ENCODE measurements around the gene CCDC6.

CCDC6 gene

DNA sequence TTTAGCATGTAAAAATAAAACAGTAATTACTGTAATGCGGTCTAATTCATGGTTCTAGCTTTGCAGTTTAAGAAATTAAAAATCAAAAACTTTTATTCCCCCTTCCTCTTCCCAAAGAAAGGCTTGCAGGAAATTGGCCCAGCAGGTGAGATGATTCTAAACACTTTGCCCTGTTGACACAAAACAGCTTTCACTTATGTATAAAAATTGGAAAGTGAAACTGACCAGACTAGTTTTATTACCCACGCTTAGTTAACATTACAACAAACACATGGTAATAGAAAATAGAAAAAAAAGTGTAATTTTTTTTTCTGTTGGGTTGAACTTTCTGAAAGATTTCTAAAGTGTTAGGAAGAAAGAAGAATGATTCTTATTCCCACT lies 1.2 kb upstream of the CCDC6 start:
- Histone ChIP-seq H3K36me3 (ENCODE audit: control insufficient read depth in 2 of 2, insufficient read depth in 2 of 2, low read length in 2 of 2) (no peaks in the 10 kb centered on the region), H3K4me3 (ENCODE audit: low read length in 2 of 2) (peak overlapping the region; percentile 84 to 88)

DNA sequence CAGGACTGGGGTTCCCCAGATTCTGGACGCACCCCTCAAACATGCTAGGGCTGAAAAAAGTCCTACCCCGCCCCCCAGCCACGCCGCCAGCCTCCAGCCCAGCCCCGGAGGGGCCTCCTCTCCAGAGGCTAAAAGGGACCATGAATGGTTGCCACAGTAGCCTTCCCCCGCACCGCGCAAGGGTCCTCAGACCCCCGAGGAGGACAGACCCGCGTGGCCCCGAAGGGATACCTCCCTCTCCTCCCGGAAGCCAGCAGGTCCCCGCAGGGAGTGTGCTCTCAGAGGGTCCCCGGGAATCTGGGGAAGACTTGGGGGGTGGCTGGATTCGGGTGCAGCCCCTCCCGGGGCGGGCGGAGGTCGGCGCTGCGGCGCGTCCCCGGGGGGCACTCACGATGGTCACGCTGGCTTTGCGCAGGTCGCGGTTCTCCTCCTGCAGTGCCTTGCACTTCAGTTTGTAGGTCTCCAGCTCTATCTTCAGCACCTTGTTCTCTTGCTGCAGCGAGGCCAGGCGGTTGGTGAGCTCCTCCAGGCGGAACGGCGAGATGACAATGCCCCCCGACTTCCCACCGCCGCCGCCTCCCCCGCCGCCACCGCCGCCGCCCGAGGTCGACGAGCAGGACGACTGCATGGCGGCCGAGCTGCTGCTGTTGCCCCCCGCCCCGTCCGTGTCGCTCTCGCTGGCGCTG lies 482 bp downstream of the CCDC6 start:
- peak overlapping the region; percentile 84 to 88 for H3K4me3 ChIP-seq (ENCODE audit: low read length in 2 of 2)
- H3K9me3 ChIP-seq (ENCODE audit: control insufficient read depth in 2 of 2, low read length in 2 of 2), result no peaks in the 10 kb centered on the region
- peak overlapping the region; percentile 83 for H3K9ac ChIP-seq (ENCODE audit: low read depth in 1 of 2, low read length in 2 of 2)
- H3K36me3 ChIP-seq (ENCODE audit: control insufficient read depth in 2 of 2, insufficient read depth in 2 of 2, low read length in 2 of 2), result no peaks in the 10 kb centered on the region
- peak overlapping the region; percentile 93 to 94 for H3K27ac ChIP-seq (ENCODE audit: low read depth in 2 of 2, low read length in 2 of 2)
- H3K4me1 ChIP-seq (ENCODE audit: control insufficient read depth in 2 of 2, insufficient read depth in 2 of 2, low read length in 2 of 2), result peaks cover 37 to 42% of the 10 kb centered on the region in 2 donors
- H3K27me3 ChIP-seq (ENCODE audit: control insufficient read depth in 2 of 2, insufficient read depth in 2 of 2, low read length in 2 of 2), result no peaks in the 10 kb centered on the region

More for the DNA sequence above, 1.2 kb upstream of the CCDC6 start:
- Histone ChIP-seq H3K9me3 (ENCODE audit: control insufficient read depth in 2 of 2, low read length in 2 of 2) (no peaks in the 10 kb centered on the region), H3K27me3 (ENCODE audit: control insufficient read depth in 2 of 2, insufficient read depth in 2 of 2, low read length in 2 of 2) (no peaks in the 10 kb centered on the region), H3K4me1 (ENCODE audit: control insufficient read depth in 2 of 2, insufficient read depth in 2 of 2, low read length in 2 of 2) (peaks cover 30 to 33% of the 10 kb centered on the region in 2 donors), H3K27ac (ENCODE audit: low read depth in 2 of 2, low read length in 2 of 2) (peak overlapping the region; percentile 93 to 94), H3K9ac (ENCODE audit: low read depth in 1 of 2, low read length in 2 of 2) (peak overlapping the region; percentile 68 to 83)

GRCh38 chr10:59905066-59905730 lies 1.2 kb downstream of the CCDC6 start:
- no peaks in the 10 kb centered on the region for H3K9me3 ChIP-seq (ENCODE audit: control insufficient read depth in 2 of 2, low read length in 2 of 2)
- H3K27me3 ChIP-seq (ENCODE audit: control insufficient read depth in 2 of 2, insufficient read depth in 2 of 2, low read length in 2 of 2), result no peaks in the 10 kb centered on the region
- H3K4me3 ChIP-seq (ENCODE audit: low read length in 2 of 2), result peak overlapping the region; percentile 84 to 88
- H3K27ac ChIP-seq (ENCODE audit: low read depth in 2 of 2, low read length in 2 of 2), result peak overlapping the region; percentile 93 to 94
- H3K9ac ChIP-seq (ENCODE audit: low read depth in 1 of 2, low read length in 2 of 2), result peak overlapping the region; percentile 83
- no peaks in the 10 kb centered on the region for H3K36me3 ChIP-seq (ENCODE audit: control insufficient read depth in 2 of 2, insufficient read depth in 2 of 2, low read length in 2 of 2)
- peaks cover 40 to 49% of the 10 kb centered on the region in 2 donors for H3K4me1 ChIP-seq (ENCODE audit: control insufficient read depth in 2 of 2, insufficient read depth in 2 of 2, low read length in 2 of 2)

GRCh38 chr10:59904426-59905065 lies 1.8 kb downstream of the CCDC6 start:
- H3K4me3 ChIP-seq (ENCODE audit: low read length in 2 of 2), result peak overlapping the region; percentile 84 to 88
- H3K9me3 ChIP-seq (ENCODE audit: control insufficient read depth in 2 of 2, low read length in 2 of 2), result no peaks in the 10 kb centered on the region
- H3K9ac ChIP-seq (ENCODE audit: low read depth in 1 of 2, low read length in 2 of 2), result peak overlapping the region; percentile 83
- no peaks in the 10 kb centered on the region for H3K36me3 ChIP-seq (ENCODE audit: control insufficient read depth in 2 of 2, insufficient read depth in 2 of 2, low read length in 2 of 2)
- peaks cover 40 to 55% of the 10 kb centered on the region in 2 donors for H3K4me1 ChIP-seq (ENCODE audit: control insufficient read depth in 2 of 2, insufficient read depth in 2 of 2, low read length in 2 of 2)
- peak overlapping the region in 1 of 2 donors; percentile 94 for H3K27ac ChIP-seq (ENCODE audit: low read depth in 2 of 2, low read length in 2 of 2)
- H3K27me3 ChIP-seq (ENCODE audit: control insufficient read depth in 2 of 2, insufficient read depth in 2 of 2, low read length in 2 of 2), result no peaks in the 10 kb centered on the region

GRCh38 chr10:59903871-59904270 lies 2.5 kb downstream of the CCDC6 start:
- no peaks in the 10 kb centered on the region for H3K9me3 ChIP-seq (ENCODE audit: control insufficient read depth in 2 of 2, low read length in 2 of 2)
- H3K27ac ChIP-seq (ENCODE audit: low read depth in 2 of 2, low read length in 2 of 2), result no peak overlapping the region
- no peaks in the 10 kb centered on the region for H3K36me3 ChIP-seq (ENCODE audit: control insufficient read depth in 2 of 2, insufficient read depth in 2 of 2, low read length in 2 of 2)
- no peaks in the 10 kb centered on the region for H3K27me3 ChIP-seq (ENCODE audit: control insufficient read depth in 2 of 2, insufficient read depth in 2 of 2, low read length in 2 of 2)
- H3K4me1 ChIP-seq (ENCODE audit: control insufficient read depth in 2 of 2, insufficient read depth in 2 of 2, low read length in 2 of 2), result peaks cover 40 to 62% of the 10 kb centered on the region in 2 donors
- no peak overlapping the region for H3K9ac ChIP-seq (ENCODE audit: low read depth in 1 of 2, low read length in 2 of 2)
- H3K4me3 ChIP-seq (ENCODE audit: low read length in 2 of 2), result peak overlapping the region in 1 of 2 donors; percentile 88

GRCh38 chr10:59902016-59902415 lies 4.3 kb downstream of the CCDC6 start:
- H3K27ac ChIP-seq (ENCODE audit: low read depth in 2 of 2, low read length in 2 of 2), result no peak overlapping the region
- H3K9ac ChIP-seq (ENCODE audit: low read depth in 1 of 2, low read length in 2 of 2), result no peak overlapping the region

GRCh38 chr10:59901470-59901869 lies 4.9 kb downstream of the CCDC6 start:
- Histone ChIP-seq H3K9ac (ENCODE audit: low read depth in 1 of 2, low read length in 2 of 2) (no peak overlapping the region), H3K4me1 (ENCODE audit: control insufficient read depth in 2 of 2, insufficient read depth in 2 of 2, low read length in 2 of 2) (peaks cover 31 to 58% of the 10 kb centered on the region in 2 donors), H3K4me3 (ENCODE audit: low read length in 2 of 2) (no peak overlapping the region), H3K27ac (ENCODE audit: low read depth in 2 of 2, low read length in 2 of 2) (no peak overlapping the region), H3K9me3 (ENCODE audit: control insufficient read depth in 2 of 2, low read length in 2 of 2) (no peaks in the 10 kb centered on the region), H3K27me3 (ENCODE audit: control insufficient read depth in 2 of 2, insufficient read depth in 2 of 2, low read length in 2 of 2) (no peaks in the 10 kb centered on the region), H3K36me3 (ENCODE audit: control insufficient read depth in 2 of 2, insufficient read depth in 2 of 2, low read length in 2 of 2) (no peaks in the 10 kb centered on the region)

More at GRCh38 chr10:59902016-59902415, 4.3 kb downstream of the CCDC6 start:
- Histone ChIP-seq H3K27me3 (ENCODE audit: control insufficient read depth in 2 of 2, insufficient read depth in 2 of 2, low read length in 2 of 2) (no peaks in the 10 kb centered on the region), H3K4me1 (ENCODE audit: control insufficient read depth in 2 of 2, insufficient read depth in 2 of 2, low read length in 2 of 2) (peaks cover 32 to 55% of the 10 kb centered on the region in 2 donors), H3K4me3 (ENCODE audit: low read length in 2 of 2) (no peak overlapping the region), H3K9me3 (ENCODE audit: control insufficient read depth in 2 of 2, low read length in 2 of 2) (no peaks in the 10 kb centered on the region), H3K36me3 (ENCODE audit: control insufficient read depth in 2 of 2, insufficient read depth in 2 of 2, low read length in 2 of 2) (no peaks in the 10 kb centered on the region)

- no peak overlapping the region for H3K9ac ChIP-seq (ENCODE audit: low read depth in 1 of 2, low read length in 2 of 2)
- H3K27ac ChIP-seq (ENCODE audit: low read depth in 2 of 2, low read length in 2 of 2), result no peak overlapping the region
- peaks cover 38 to 68% of the 10 kb centered on the region in 2 donors for H3K4me1 ChIP-seq (ENCODE audit: control insufficient read depth in 2 of 2, insufficient read depth in 2 of 2, low read length in 2 of 2)
- H3K36me3 ChIP-seq (ENCODE audit: control insufficient read depth in 2 of 2, insufficient read depth in 2 of 2, low read length in 2 of 2), result no peaks in the 10 kb centered on the region
- H3K27me3 ChIP-seq (ENCODE audit: control insufficient read depth in 2 of 2, insufficient read depth in 2 of 2, low read length in 2 of 2), result no peaks in the 10 kb centered on the region
- H3K4me3 ChIP-seq (ENCODE audit: low read length in 2 of 2), result no peak overlapping the region
- no peaks in the 10 kb centered on the region for H3K9me3 ChIP-seq (ENCODE audit: control insufficient read depth in 2 of 2, low read length in 2 of 2)
Observed at GRCh38 chr10:59900048-59900727, 6.2 kb downstream of the CCDC6 start.

DNA sequence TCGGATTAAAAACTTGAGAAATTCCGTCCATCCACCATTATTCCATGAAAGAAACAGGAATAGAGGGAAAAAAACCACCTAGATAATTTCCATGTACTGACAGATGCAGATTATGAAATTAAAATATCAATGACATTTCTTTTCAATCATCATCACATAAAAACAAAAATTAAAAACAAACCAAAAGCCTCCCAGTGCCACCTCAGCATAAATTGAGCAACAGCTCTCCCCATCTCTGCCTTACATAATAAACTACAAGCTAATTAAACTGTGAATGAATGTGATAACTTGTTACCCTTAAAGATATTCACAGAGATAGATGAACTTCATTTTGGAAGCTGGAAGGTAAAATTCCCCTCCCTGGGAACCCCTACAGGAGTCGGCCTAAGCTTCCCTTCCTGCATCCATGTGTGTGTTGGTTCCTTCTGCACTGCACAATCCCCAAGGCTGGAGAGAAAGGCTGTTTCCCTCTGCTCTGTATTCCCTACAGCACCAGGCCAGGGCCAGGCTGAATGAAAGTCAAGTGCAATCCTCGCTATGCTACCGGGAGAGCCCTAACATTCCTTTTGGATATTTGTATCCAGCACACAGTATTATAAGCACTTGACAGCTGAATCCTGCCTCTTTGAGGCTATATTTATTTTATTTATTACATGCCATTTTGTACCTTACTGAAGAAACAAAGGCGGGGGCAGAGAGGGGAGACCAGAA lies 8.1 kb downstream of the CCDC6 start:
- H3K36me3 ChIP-seq (ENCODE audit: control insufficient read depth in 2 of 2, insufficient read depth in 2 of 2, low read length in 2 of 2), result no peaks in the 10 kb centered on the region
- H3K27me3 ChIP-seq (ENCODE audit: control insufficient read depth in 2 of 2, insufficient read depth in 2 of 2, low read length in 2 of 2), result no peaks in the 10 kb centered on the region
- H3K9ac ChIP-seq (ENCODE audit: low read depth in 1 of 2, low read length in 2 of 2), result peak overlapping the region in 1 of 2 donors; percentile 13
- H3K4me1 ChIP-seq (ENCODE audit: control insufficient read depth in 2 of 2, insufficient read depth in 2 of 2, low read length in 2 of 2), result peaks cover 30 to 69% of the 10 kb centered on the region in 2 donors
- peak overlapping the region in 1 of 2 donors; percentile 32 for H3K27ac ChIP-seq (ENCODE audit: low read depth in 2 of 2, low read length in 2 of 2)
- no peaks in the 10 kb centered on the region for H3K9me3 ChIP-seq (ENCODE audit: control insufficient read depth in 2 of 2, low read length in 2 of 2)
- peak overlapping the region in 1 of 2 donors; percentile 11 for H3K4me3 ChIP-seq (ENCODE audit: low read length in 2 of 2)
